ENCODE measurements around the gene KIRREL1.

- TF ChIP-seq CTCF (IDR thresholded peaks at IDR 0.05) (no peak), POLR2A (IDR thresholded peaks at IDR 0.05) (no peak)
These were observed 8.0 kb upstream of the KIRREL1 start for GRCh38 chr1:157985473-157985872.
